Activated CD8-positive, alpha-beta T cell treated with anti-CD3 and anti-CD28 coated beads for 36 hours (primary cell): ENCODE measurements around the gene SYT8. TPM values are rescaled to one million over a fixed set of nuclear protein-coding genes. Genes with fewer than 3 reads are reported as not detected.

Source experiments
- ATAC-seq: fragments of 200-7000 bp; cut with Tn5 transposase; one replicate; pipeline ENCODE4 v1.10.0; 2021; ENCODE audit warnings: mild to moderate bottlenecking, moderate library complexity
- CTCF ChIA-PET: fragments of 350-600 bp; sonication (Branson Sonifier 250); formaldehyde crosslinking; loops from one replicate; lab custom pipeline; 2021; ENCODE audit warnings: antibody characterized with exemption; lab: Charles Lee
- POLR2A ChIA-PET: fragments of 350-600 bp; sonication (Branson Sonifier 250); formaldehyde crosslinking; loops from one replicate; lab custom pipeline; 2021; ENCODE audit warnings: antibody characterized with exemption; lab: Charles Lee
- DNase-seq: peaks from one replicate; pipeline ENCODE4 v3.0.0-alpha.2; 2020
- H3K27ac Mint-ChIP-seq: one replicate; pipeline ENCODE4 v1.8.0; 2021; ENCODE audit warnings: mild to moderate bottlenecking, mixed read lengths
- H3K27me3 Mint-ChIP-seq: one replicate; pipeline ENCODE4 v1.8.0; 2021; ENCODE audit warnings: mixed read lengths
- H3K36me3 Mint-ChIP-seq: one replicate; pipeline ENCODE4 v1.8.0; 2021; ENCODE audit warnings: low read depth, mixed read lengths
- H3K4me1 Mint-ChIP-seq: one replicate; pipeline ENCODE4 v1.8.0; 2021; ENCODE audit warnings: low read depth, mixed read lengths
- H3K4me3 Mint-ChIP-seq: one replicate; pipeline ENCODE4 v1.8.0; 2021; ENCODE audit warnings: mild to moderate bottlenecking, moderate library complexity, mixed read lengths
- H3K9me3 Mint-ChIP-seq: one replicate; pipeline ENCODE4 v1.8.0; 2021; ENCODE audit warnings: mixed read lengths
- CTCF ChIP-seq: fragments of 200-600 bp; IDR thresholded peaks from one replicate; pipeline ENCODE4 v1.8.0; 2022; ENCODE audit warnings: antibody characterized with exemption, mild to moderate bottlenecking
- intact Hi-C: fragments of 100-400 bp; cut with micrococcal nuclease; formaldehyde crosslinking; loops from one replicate; pipeline ENCODE4 v1.10.0; 2022
- total RNA-seq, 2 experiments: library from RNA; stranded (reverse); gene quantifications; one replicate each; pipeline ENCODE4 v1.2.3, GENCODE V29; 2021

The SYT8 gene
- total RNA-seq, 2 experiments from 2014 or later, result not detected

DNA sequence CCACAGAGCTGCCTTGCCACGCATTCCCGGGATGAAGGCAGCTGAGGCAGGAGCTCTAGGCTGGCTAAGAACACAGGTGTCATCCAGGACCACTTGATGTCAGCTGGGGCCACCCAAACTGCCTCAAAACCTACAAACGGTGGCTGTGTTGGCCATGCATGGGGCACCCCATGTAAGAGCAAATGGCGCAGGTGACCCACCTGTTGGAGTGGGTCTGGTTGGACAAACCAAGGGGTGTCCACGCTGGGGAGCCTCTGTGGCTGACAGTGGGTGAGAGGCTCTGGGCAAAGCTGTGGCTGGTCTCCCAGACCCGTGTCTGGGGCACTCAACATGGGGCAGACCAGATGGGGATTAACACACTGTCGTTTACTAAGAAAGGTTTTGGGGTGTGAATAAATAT lies 19.0 kb upstream of the SYT8 start:
- POLR2A ChIA-PET, result interaction anchor here (0.6 kb wide), 1 partner anchor 115 kb away, joined by 3 read pairs; no protein-coding TSS in a partner anchor

DNA sequence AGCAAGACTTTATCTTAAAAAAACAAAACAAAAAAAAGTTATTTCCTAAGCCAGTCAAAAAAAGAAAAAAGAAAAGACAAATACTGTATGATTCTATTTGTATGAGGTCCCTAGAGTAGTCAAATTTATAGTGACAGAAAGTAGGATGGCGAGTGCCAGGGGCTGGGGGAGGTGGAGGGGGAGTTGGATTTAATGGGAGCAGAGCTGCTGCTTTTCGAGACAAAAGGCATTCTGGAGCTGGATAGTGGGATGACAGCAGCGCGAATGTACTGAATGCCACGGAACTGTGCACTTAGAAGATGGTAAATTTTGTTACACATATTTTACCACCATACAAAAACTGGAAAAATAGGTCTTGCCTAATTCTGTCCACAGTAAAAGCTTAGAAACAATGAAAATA lies 17.8 kb upstream of the SYT8 start:
- no peaks in the 10 kb centered on the region for H3K27me3 Mint-ChIP-seq
- no peak for DNase-seq
- ChIA-PET CTCF (interaction anchor here (1.0 to 4.9 kb wide), 3 partner anchors 9 to 124 kb away, joined by 3 to 26 read pairs (median 6); no protein-coding TSS in a partner anchor), POLR2A (no interaction called here)
- H3K4me3 Mint-ChIP-seq, result no peak overlapping the region
- no peak overlapping the region for H3K27ac Mint-ChIP-seq
- no peaks in the 10 kb centered on the region for H3K4me1 Mint-ChIP-seq
- no peak for ATAC-seq
- TF ChIP-seq CTCF, result no peak
- intact Hi-C loops, result no loop called here
- no peaks in the 10 kb centered on the region for H3K36me3 Mint-ChIP-seq
- H3K9me3 Mint-ChIP-seq, result peaks cover 5% of the 10 kb centered on the region

More for the DNA sequence above, 19.0 kb upstream of the SYT8 start:
- Mint-ChIP-seq H3K9me3 (peaks cover 5% of the 10 kb centered on the region), H3K36me3 (no peaks in the 10 kb centered on the region), H3K4me1 (no peaks in the 10 kb centered on the region), H3K27me3 (no peaks in the 10 kb centered on the region), H3K27ac (no peak overlapping the region), H3K4me3 (no peak overlapping the region)
- intact Hi-C loops, result no loop called here
- CTCF ChIA-PET, result interaction anchor here (1.2 kb wide), 1 partner anchor 121 kb away, joined by 4 read pairs; no protein-coding TSS in a partner anchor
- ATAC-seq, result no peak
- TF ChIP-seq CTCF, result no peak
- DNase-seq, result no peak

DNA sequence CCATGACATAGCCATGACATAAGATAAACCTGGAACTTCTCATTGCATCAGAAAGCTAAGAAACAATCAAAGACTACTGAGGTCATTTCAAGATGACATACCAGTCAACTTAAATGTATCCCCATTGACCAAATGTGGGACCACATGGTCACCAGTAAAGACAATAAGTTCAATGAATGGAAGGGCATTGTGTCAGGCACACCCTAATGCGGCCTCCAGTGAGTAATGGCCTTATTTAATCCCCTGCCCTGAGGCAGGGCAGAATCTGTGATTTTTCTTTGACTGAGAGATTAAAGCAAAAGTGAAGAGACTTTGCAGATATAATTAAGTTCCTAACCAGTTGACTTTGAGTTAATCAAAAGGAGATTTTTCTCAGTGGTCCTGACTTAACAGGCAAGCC lies 17.3 kb upstream of the SYT8 start:
- DNase-seq (no peak), ATAC-seq (no peak)
- Mint-ChIP-seq H3K9me3 (peaks cover 5% of the 10 kb centered on the region), H3K36me3 (no peaks in the 10 kb centered on the region), H3K27ac (no peak overlapping the region), H3K4me1 (no peaks in the 10 kb centered on the region), H3K27me3 (no peaks in the 10 kb centered on the region), H3K4me3 (no peak overlapping the region)
- ChIA-PET CTCF (interaction anchor here (1.8 to 4.9 kb wide), 2 partner anchors 16 to 124 kb away, joined by 6 to 26 read pairs; no protein-coding TSS in a partner anchor), POLR2A (interaction anchor here (0.8 kb wide), 1 partner anchor 108 kb away, joined by 3 read pairs; no protein-coding TSS in a partner anchor)
- no peak for TF ChIP-seq CTCF
- intact Hi-C loops, result no loop called here

DNA sequence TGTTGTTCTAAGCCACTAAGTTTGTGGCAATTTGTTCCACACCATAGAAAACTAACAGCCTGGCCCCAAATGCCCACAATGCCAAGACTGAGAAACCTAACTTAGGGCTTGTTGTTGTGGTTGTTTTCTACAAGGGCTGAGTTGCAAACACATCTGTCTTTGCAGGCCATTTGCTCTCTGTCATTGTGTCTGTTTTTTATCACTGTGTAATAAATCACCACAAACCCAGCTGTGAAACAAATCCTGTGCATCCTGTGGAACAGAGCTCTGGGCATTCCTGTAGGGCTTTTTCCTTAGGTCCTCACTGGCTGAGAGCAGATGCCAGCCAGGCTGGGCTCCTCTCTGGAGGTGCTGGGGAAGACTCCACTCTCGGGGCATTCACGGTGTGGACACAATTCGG lies 15.7 kb upstream of the SYT8 start:
- no peak for TF ChIP-seq CTCF
- Mint-ChIP-seq H3K4me3 (no peak overlapping the region), H3K9me3 (peaks cover 5% of the 10 kb centered on the region), H3K36me3 (no peaks in the 10 kb centered on the region), H3K27me3 (no peaks in the 10 kb centered on the region), H3K4me1 (no peaks in the 10 kb centered on the region), H3K27ac (no peak overlapping the region)
- intact Hi-C loops, result no loop called here
- ChIA-PET POLR2A (no interaction called here), CTCF (interaction anchor here (0.8 to 4.9 kb wide), 4 partner anchors 14 to 179 kb away, joined by 3 to 26 read pairs (median 4); no protein-coding TSS in a partner anchor)
- ATAC-seq, result no peak
- no peak for DNase-seq

DNA sequence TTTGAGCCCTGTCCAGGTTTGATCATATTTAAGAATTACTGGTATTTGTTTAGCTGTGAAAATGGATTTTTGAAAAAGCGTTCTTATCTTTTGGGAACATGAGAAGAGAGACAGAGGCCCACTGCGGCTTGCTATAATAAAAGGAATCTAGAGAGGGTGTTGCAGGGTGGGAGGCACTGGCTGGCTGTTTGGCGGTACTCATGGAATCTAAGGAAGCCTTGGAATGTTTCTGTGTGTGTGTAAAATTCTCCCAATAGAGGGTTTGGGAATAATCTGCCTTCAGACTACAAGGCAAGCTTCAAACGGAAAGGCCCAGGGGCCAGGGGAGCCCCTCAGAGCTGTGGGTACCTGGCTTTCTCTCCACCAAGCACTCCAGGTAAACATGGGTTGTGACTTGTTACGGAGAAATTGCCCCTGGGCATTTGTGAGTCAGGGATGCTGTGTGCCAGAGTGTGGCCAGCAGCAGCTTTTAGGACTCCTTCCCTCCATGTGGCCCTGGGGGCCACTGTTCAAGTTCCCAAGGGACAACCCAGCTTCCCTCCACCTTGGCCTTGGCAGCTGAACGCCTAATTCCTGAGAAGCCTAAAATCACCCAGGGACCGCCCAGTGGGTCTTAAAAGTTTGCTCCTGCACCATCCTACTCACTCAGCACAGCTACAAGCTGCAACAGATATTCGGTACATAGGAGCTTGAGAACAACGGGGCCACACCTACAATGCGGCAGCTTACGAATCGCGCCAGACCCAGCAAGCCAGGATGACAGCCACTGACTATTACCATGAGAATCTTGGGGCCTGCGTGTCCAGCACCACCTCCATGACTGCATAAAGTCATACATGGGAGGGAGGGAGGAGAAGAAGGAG lies 14.1 kb upstream of the SYT8 start:
- no peak overlapping the region for H3K27ac Mint-ChIP-seq
- no peak for ATAC-seq
- no peaks in the 10 kb centered on the region for H3K27me3 Mint-ChIP-seq
- ChIA-PET CTCF (interaction anchor here (0.8 to 4.9 kb wide), 3 partner anchors 14 to 168 kb away, joined by 3 to 26 read pairs (median 3); no protein-coding TSS in a partner anchor), POLR2A (interaction anchor here (0.7 kb wide), 1 partner anchor 13 kb away, joined by 3 read pairs; no protein-coding TSS in a partner anchor)
- TF ChIP-seq CTCF, result no peak
- no peak overlapping the region for H3K4me3 Mint-ChIP-seq
- peaks cover 5% of the 10 kb centered on the region for H3K9me3 Mint-ChIP-seq
- no peaks in the 10 kb centered on the region for H3K4me1 Mint-ChIP-seq
- intact Hi-C loops, result no loop called here
- DNase-seq, result no peak
- H3K36me3 Mint-ChIP-seq, result no peaks in the 10 kb centered on the region
